H9 (cell line): Measurements from ENCODE around the gene SPAG6. TPM values are rescaled to one million over a fixed set of nuclear protein-coding genes. Genes with fewer than 3 reads are reported as not detected.

Experiments used
- DNase-seq: peaks from one replicate; pipeline ENCODE4 v3.0.0-alpha.2; 2017
- H2AFZ ChIP-seq: one replicate; pipeline ENCODE4 v1.6.1; 2013; ENCODE audit warnings: mild to moderate bottlenecking, low read length, control low read depth, moderate library complexity
- H2AK5ac ChIP-seq: 2 replicates; pipeline ENCODE4 v1.6.1; 2013; ENCODE audit warnings: low read length, control low read depth, mixed read lengths; ENCODE audit not compliant: insufficient read length
- H2BK120ac ChIP-seq: one replicate; pipeline ENCODE4 v1.6.1; 2013; ENCODE audit warnings: low read depth, mild to moderate bottlenecking, low read length, control low read depth, inconsistent platforms; ENCODE audit not compliant: poor library complexity, severe bottlenecking
- H2BK12ac ChIP-seq: 2 replicates; pipeline ENCODE4 v1.6.1; 2013; ENCODE audit warnings: low read length, control low read depth, mixed read lengths, low read depth; ENCODE audit not compliant: insufficient read length
- H2BK15ac ChIP-seq: 2 replicates; pipeline ENCODE4 v1.6.1; 2013; ENCODE audit warnings: low read depth, low read length, control low read depth
- H2BK20ac ChIP-seq: one replicate; pipeline ENCODE4 v1.6.1; 2013; ENCODE audit warnings: low read depth, mild to moderate bottlenecking, low read length, control low read depth, inconsistent platforms; ENCODE audit not compliant: poor library complexity, severe bottlenecking
- H2BK5ac ChIP-seq: 2 replicates; pipeline ENCODE4 v1.6.1; 2013; ENCODE audit warnings: low read length, control low read depth, mixed read lengths; ENCODE audit not compliant: insufficient read length
- H3K14ac ChIP-seq: 2 replicates; pipeline ENCODE4 v1.6.1; 2013; ENCODE audit warnings: low read length, control low read depth; ENCODE audit not compliant: insufficient read depth
- H3K18ac ChIP-seq: 2 replicates; pipeline ENCODE4 v1.6.1; 2013; ENCODE audit warnings: low read depth, mild to moderate bottlenecking, mixed read lengths, low read length, control low read depth; ENCODE audit not compliant: insufficient read length
- H3K23ac ChIP-seq: 2 replicates; pipeline ENCODE4 v1.6.1; 2013; ENCODE audit warnings: low read length, control low read depth, mixed read lengths, low read depth; ENCODE audit not compliant: insufficient read length
- H3K23me2 ChIP-seq: 2 replicates; pipeline ENCODE4 v1.6.1; 2013; ENCODE audit warnings: low read depth, mild to moderate bottlenecking, mixed read lengths, low read length, control low read depth; ENCODE audit not compliant: insufficient read length, poor library complexity, severe bottlenecking
- H3K27ac ChIP-seq: 2 replicates; pipeline ENCODE4 v1.5.1; 2013; ENCODE audit warnings: low read length, control low read depth, mixed read lengths, low read depth; ENCODE audit not compliant: insufficient read length
- H3K27me3 ChIP-seq: 2 replicates; pipeline ENCODE4 v1.6.1; 2013; ENCODE audit warnings: low read length, control low read depth, inconsistent platforms; ENCODE audit not compliant: insufficient read depth
- H3K4ac ChIP-seq: 2 replicates; pipeline ENCODE4 v1.6.1; 2013; ENCODE audit warnings: low read depth, mild to moderate bottlenecking, control low read depth, inconsistent platforms, low read length, moderate library complexity
- H3K4me1 ChIP-seq: 2 replicates; pipeline ENCODE4 v1.6.1; 2013; ENCODE audit warnings: low read length, control low read depth, inconsistent platforms; ENCODE audit not compliant: insufficient read depth
- H3K4me2 ChIP-seq: 2 replicates; pipeline ENCODE4 v1.6.1; 2013; ENCODE audit warnings: low read length, control low read depth, mixed read lengths; ENCODE audit not compliant: insufficient read length, insufficient read depth
- H3K56ac ChIP-seq: 2 replicates; pipeline ENCODE4 v1.6.1; 2013; ENCODE audit warnings: low read depth, mild to moderate bottlenecking, mixed read lengths, low read length, control low read depth; ENCODE audit not compliant: insufficient read length
- H3K79me1 ChIP-seq: 2 replicates; pipeline ENCODE4 v1.6.1; 2013; ENCODE audit warnings: low read depth, mild to moderate bottlenecking, moderate library complexity, low read length, control low read depth, inconsistent platforms; ENCODE audit not compliant: insufficient read depth, poor library complexity, severe bottlenecking
- H3K79me2 ChIP-seq: 2 replicates; pipeline ENCODE4 v1.6.1; 2013; ENCODE audit warnings: low read length, control low read depth, inconsistent platforms; ENCODE audit not compliant: insufficient read depth
- H3K9ac ChIP-seq: 2 replicates; pipeline ENCODE4 v1.6.1; 2013; ENCODE audit warnings: low read length, control low read depth, mixed read lengths; ENCODE audit not compliant: insufficient read length; ENCODE audit errors: extremely low read depth
- H3K9me3 ChIP-seq: one replicate; pipeline ENCODE4 v1.6.1; 2013; ENCODE audit warnings: low read depth, low read length, inconsistent platforms; ENCODE audit not compliant: control insufficient read depth
- H3T11ph ChIP-seq: one replicate; pipeline ENCODE4 v1.6.1; 2013; ENCODE audit warnings: mild to moderate bottlenecking, low read length, control low read depth, inconsistent platforms
- H4K20me1 ChIP-seq: one replicate; pipeline ENCODE4 v1.6.1; 2013; ENCODE audit not compliant: control insufficient read depth, insufficient read length, insufficient read depth
- H4K5ac ChIP-seq: 2 replicates; pipeline ENCODE4 v1.6.1; 2013; ENCODE audit warnings: low read depth, mild to moderate bottlenecking, mixed read lengths, low read length, control low read depth; ENCODE audit not compliant: insufficient read length
- H4K8ac ChIP-seq: replicated peaks from 2 replicates; pipeline ENCODE4 v1.6.1; 2013; ENCODE audit warnings: low read length, control low read depth, mixed read lengths, low read depth; ENCODE audit not compliant: insufficient read length
- H4K91ac ChIP-seq: 2 replicates; pipeline ENCODE4 v1.6.1; 2013; ENCODE audit warnings: low read depth, mild to moderate bottlenecking, moderate library complexity, mixed read lengths, low read length, control low read depth; ENCODE audit not compliant: insufficient read length
- H3K27ac Mint-ChIP-seq, 3 experiments: 2 replicates in 2 of 3; 3 replicates in 1 of 3; pipeline ENCODE4 v1.8.0; 2020 to 2021; ENCODE audit warnings: mixed read lengths in 3 of 3, mild to moderate bottlenecking in 1 of 3, moderate library complexity in 1 of 3
- H3K27me3 Mint-ChIP-seq: 2 replicates; pipeline ENCODE4 v1.8.0; 2021; ENCODE audit warnings: low read depth, mild to moderate bottlenecking, moderate library complexity, mixed read lengths
- H3K36me3 Mint-ChIP-seq, 3 experiments: 2 replicates in 2 of 3; 3 replicates in 1 of 3; pipeline ENCODE4 v1.8.0; 2020 to 2021; ENCODE audit warnings: low read depth in 3 of 3, mixed read lengths in 3 of 3; ENCODE audit not compliant: insufficient read depth in 1 of 3
- H3K4me1 Mint-ChIP-seq, 2 experiments: 2 replicates each; pipeline ENCODE4 v1.8.0; 2020; ENCODE audit warnings: mixed read lengths in 2 of 2
- H3K4me3 Mint-ChIP-seq, 2 experiments: 2 replicates in 1 of 2; 3 replicates in 1 of 2; pipeline ENCODE4 v1.8.0; 2020 to 2021; ENCODE audit warnings: mild to moderate bottlenecking in 2 of 2, mixed read lengths in 2 of 2, moderate library complexity in 1 of 2
- H3K9me3 Mint-ChIP-seq, 2 experiments: 2 replicates in 1 of 2; 3 replicates in 1 of 2; pipeline ENCODE4 v1.8.0; 2020; ENCODE audit warnings: mild to moderate bottlenecking in 2 of 2, mixed read lengths in 2 of 2, moderate library complexity in 1 of 2
- WGBS: extraction: QIAGEN DNeasy Blood & Tissue Kit; methylation state at CpG from one replicate; pipeline ENCODE4 v1.1.7; 2013; ENCODE audit warnings: missing lambda C conversion rate, low lambda C conversion rate, mixed read lengths; ENCODE audit not compliant: insufficient read length; ENCODE audit errors: extremely low coverage; 5-methylcytosine and 5-hydroxymethylcytosine counted together
- total RNA-seq: library from RNA; stranded (reverse); gene quantifications from 2 replicates; pipeline ENCODE4 v1.2.1, GENCODE V29; 2021
- TF ChIP-seq, protein P1 (sequence below): fragments of 200-600 bp; sonication (generic); conservative IDR thresholded peaks from 3 replicates; pipeline ENCODE4 v1.8.0; 2021; ENCODE audit warnings: antibody characterized with exemption, mild to moderate bottlenecking

The SPAG6 gene
- total RNA-seq, 1 experiment from 2014 or later = 0.24 TPM

DNA sequence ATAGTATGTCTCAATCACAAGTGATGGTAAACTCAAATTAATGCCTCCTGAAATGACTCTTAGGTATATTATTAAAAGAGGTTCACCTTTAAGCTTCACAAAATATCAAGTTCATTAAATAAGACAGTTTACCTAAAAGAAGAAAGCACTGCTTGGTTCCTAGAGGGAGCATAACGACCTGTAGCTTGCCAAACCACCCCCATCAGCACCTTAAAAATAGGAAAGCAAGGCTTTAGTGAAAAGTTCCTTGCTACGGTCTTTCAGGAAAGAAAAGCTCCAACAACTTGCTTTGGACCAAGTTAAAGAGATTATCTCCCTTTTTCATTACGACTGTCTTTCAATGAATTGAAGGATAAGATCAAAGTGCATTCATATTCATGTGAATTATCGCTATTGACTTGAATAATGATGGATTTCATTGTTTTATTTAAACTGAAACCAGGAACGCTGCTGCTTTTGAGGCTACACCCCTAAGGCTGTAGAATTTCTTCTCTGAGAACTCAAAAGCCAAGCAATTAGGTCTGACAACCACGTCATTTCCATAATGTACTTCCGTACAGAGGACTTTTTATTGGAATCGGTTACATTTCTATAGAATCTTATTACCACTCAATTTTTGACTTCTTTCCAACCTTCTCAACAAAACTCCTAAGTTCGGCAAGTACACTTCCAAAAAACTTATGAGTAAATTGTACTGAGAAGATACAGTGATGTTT, 7.0 kb upstream of the SPAG6 start:
- Mint-ChIP-seq H3K36me3 (no peaks in the 10 kb centered on the region), H3K27ac (no peak overlapping the region), H3K27me3 (peaks cover 97% of the 10 kb centered on the region), H3K4me1 (peaks cover 9 to 19% of the 10 kb centered on the region in 2 experiments), H3K4me3 (no peak overlapping the region), H3K9me3 (no peaks in the 10 kb centered on the region; a peak in 4 of 5 replicates)
- Histone ChIP-seq H2AFZ (no peak overlapping the region), H3K4ac (no peak overlapping the region), H4K91ac (no peak overlapping the region), H3K56ac (no peak overlapping the region), H3K27me3 (peaks cover 74% of the 10 kb centered on the region), H3K9me3 (no peaks in the 10 kb centered on the region), H3K9ac (no peak overlapping the region), H2AK5ac (no peak overlapping the region), H3K23ac (no peak overlapping the region), H2BK20ac (no peak overlapping the region), H4K8ac (no peak overlapping the region), H3K18ac (no peak overlapping the region), H3K14ac (no peak overlapping the region), H2BK5ac (no peak overlapping the region), H4K5ac (no peak overlapping the region), H3K27ac (no peak overlapping the region), H4K20me1 (no peaks in the 10 kb centered on the region), H2BK120ac (no peak overlapping the region), H2BK12ac (no peak overlapping the region), H3K79me2 (no peaks in the 10 kb centered on the region), H3K23me2 (peaks cover 23% of the 10 kb centered on the region), H3K79me1 (no peaks in the 10 kb centered on the region), H3T11ph (no peak overlapping the region), H3K4me1 (no peaks in the 10 kb centered on the region), H3K4me2 (no peak overlapping the region), H2BK15ac (no peak overlapping the region)
- TF ChIP-seq, protein P1, sequence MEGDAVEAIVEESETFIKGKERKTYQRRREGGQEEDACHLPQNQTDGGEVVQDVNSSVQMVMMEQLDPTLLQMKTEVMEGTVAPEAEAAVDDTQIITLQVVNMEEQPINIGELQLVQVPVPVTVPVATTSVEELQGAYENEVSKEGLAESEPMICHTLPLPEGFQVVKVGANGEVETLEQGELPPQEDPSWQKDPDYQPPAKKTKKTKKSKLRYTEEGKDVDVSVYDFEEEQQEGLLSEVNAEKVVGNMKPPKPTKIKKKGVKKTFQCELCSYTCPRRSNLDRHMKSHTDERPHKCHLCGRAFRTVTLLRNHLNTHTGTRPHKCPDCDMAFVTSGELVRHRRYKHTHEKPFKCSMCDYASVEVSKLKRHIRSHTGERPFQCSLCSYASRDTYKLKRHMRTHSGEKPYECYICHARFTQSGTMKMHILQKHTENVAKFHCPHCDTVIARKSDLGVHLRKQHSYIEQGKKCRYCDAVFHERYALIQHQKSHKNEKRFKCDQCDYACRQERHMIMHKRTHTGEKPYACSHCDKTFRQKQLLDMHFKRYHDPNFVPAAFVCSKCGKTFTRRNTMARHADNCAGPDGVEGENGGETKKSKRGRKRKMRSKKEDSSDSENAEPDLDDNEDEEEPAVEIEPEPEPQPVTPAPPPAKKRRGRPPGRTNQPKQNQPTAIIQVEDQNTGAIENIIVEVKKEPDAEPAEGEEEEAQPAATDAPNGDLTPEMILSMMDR = no peak
- no peak for DNase-seq
- WGBS = no CpG with 5 or more reads among the region's 9 CpGs
